ENCODE data around the gene ATP8B3. TPM values are rescaled to one million over a fixed set of nuclear protein-coding genes. Genes with fewer than 3 reads are reported as not detected.

Gene ATP8B3
- total RNA-seq, 1 donor from 2014 or later, result 0.64 TPM

GRCh38 chr19:1836458-1837221 lies 24.6 kb upstream of the ATP8B3 start:
- H3K4me1 ChIP-seq, result peaks cover 30% of the 10 kb centered on the region
- H3K4me3 ChIP-seq, result no peak overlapping the region
- DNase-seq (no peak), ATAC-seq (no peak)
- intact Hi-C loops (cut with DNase I), result no loop called here
- no peak overlapping the region for H3K27ac ChIP-seq
- H3K27me3 ChIP-seq, result no peaks in the 10 kb centered on the region
- H3K9me3 ChIP-seq, result no peaks in the 10 kb centered on the region
- no peak for TF ChIP-seq CTCF (IDR thresholded peaks at IDR 0.05)
- H3K36me3 ChIP-seq, result no peaks in the 10 kb centered on the region

- Histone ChIP-seq H3K27me3 (no peaks in the 10 kb centered on the region), H3K36me3 (peaks cover 15% of the 10 kb centered on the region), H3K9me3 (no peaks in the 10 kb centered on the region), H3K4me3 (no peak overlapping the region), H3K4me1 (peaks cover 16% of the 10 kb centered on the region), H3K27ac (no peak overlapping the region)
- no peak for TF ChIP-seq CTCF (IDR thresholded peaks at IDR 0.05)
- ATAC-seq (no peak), DNase-seq (no peak)
- intact Hi-C loops (cut with DNase I), result no loop called here
Observed at GRCh38 chr19:1833540-1833939, 21.5 kb upstream of the ATP8B3 start.

- intact Hi-C loops (cut with DNase I), result no loop called here
- DNase-seq (no peak), ATAC-seq (no peak)
- Histone ChIP-seq H3K4me3 (no peak overlapping the region), H3K27ac (no peak overlapping the region), H3K4me1 (peaks cover 8% of the 10 kb centered on the region), H3K27me3 (no peaks in the 10 kb centered on the region), H3K9me3 (no peaks in the 10 kb centered on the region), H3K36me3 (peaks cover 15% of the 10 kb centered on the region)
- TF ChIP-seq CTCF (IDR thresholded peaks at IDR 0.05), result no peak
Observed at GRCh38 chr19:1832046-1832663, 20.1 kb upstream of the ATP8B3 start.

GRCh38 chr19:1830978-1831377 lies 18.9 kb upstream of the ATP8B3 start:
- H3K36me3 ChIP-seq, result peaks cover 23% of the 10 kb centered on the region
- intact Hi-C loops (cut with DNase I), result no loop called here
- no peak overlapping the region for H3K27ac ChIP-seq
- no peaks in the 10 kb centered on the region for H3K9me3 ChIP-seq
- ATAC-seq, result no peak
- no peaks in the 10 kb centered on the region for H3K27me3 ChIP-seq
- no peak overlapping the region for H3K4me3 ChIP-seq
- H3K4me1 ChIP-seq, result peaks cover 6% of the 10 kb centered on the region
- DNase-seq, result no peak
- no peak for TF ChIP-seq CTCF (IDR thresholded peaks at IDR 0.05)

- intact Hi-C loops (cut with DNase I), result no loop called here
- peaks cover 6% of the 10 kb centered on the region for H3K4me1 ChIP-seq
- no peak for ATAC-seq
Observed at GRCh38 chr19:1830568-1830967, 18.5 kb upstream of the ATP8B3 start.

More at GRCh38 chr19:1830568-1830967, 18.5 kb upstream of the ATP8B3 start:
- no peak for DNase-seq
- no peak overlapping the region for H3K27ac ChIP-seq
- H3K36me3 ChIP-seq, result peaks cover 23% of the 10 kb centered on the region
- no peak for TF ChIP-seq CTCF (IDR thresholded peaks at IDR 0.05)
- no peaks in the 10 kb centered on the region for H3K9me3 ChIP-seq
- no peak overlapping the region for H3K4me3 ChIP-seq
- H3K27me3 ChIP-seq, result no peaks in the 10 kb centered on the region

Data from upper lobe of right lung (tissue), 1 donor.